ENCODE results near the gene BPIFA2.
"Not testable (repeated sequence)": the region's sequence is repeated elsewhere in the genome, so short reads cannot be mapped to it uniquely, and the experiment has no call there.

Gene BPIFA2, protein sequence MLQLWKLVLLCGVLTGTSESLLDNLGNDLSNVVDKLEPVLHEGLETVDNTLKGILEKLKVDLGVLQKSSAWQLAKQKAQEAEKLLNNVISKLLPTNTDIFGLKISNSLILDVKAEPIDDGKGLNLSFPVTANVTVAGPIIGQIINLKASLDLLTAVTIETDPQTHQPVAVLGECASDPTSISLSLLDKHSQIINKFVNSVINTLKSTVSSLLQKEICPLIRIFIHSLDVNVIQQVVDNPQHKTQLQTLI

DNA sequence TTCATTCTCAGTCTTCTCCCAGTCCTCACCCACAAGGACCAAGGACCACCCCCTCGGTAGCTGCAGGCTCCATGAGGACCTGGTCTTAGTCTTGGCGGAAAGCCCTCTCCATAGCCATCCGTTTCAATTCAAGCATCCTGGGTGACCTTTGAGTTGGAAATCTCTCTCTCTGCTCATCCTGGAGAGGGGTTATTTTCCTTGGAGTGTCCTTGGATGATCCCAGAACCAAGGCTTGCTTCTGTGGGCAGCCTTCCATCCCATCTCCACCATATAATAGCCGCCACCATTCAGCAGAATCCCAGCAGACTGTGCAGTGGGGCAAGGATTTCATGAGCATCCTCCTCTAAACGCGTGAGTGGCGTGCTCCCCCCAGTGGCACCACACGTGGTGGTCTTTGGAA, at the start of gene BPIFA2:
Gene BPIFA2 (plus strand): TSS at position 301 of the 400 bp plus-strand sequence. CDS start 987 bp downstream, outside the sequence.
- no peak for TF ChIP-seq CTCF (conservative IDR thresholded peaks at IDR 0.05)
- no peak for TF ChIP-seq ZFX (IDR thresholded peaks at IDR 0.05)
- H3K27ac ChIP-seq, result no peak within 1 kb of the TSS

GRCh38 chr20:33119725-33120720, 47.9 kb upstream of the BPIFA2 start:
- TF ChIP-seq CTCF (conservative IDR thresholded peaks at IDR 0.05) (no peak), ZFX (IDR thresholded peaks at IDR 0.05) (no peak)
- no peak overlapping the region for H3K27ac ChIP-seq

GRCh38 chr20:33120934-33121333, 47.0 kb upstream of the BPIFA2 start:
- no peak overlapping the region for H3K27ac ChIP-seq

DNA sequence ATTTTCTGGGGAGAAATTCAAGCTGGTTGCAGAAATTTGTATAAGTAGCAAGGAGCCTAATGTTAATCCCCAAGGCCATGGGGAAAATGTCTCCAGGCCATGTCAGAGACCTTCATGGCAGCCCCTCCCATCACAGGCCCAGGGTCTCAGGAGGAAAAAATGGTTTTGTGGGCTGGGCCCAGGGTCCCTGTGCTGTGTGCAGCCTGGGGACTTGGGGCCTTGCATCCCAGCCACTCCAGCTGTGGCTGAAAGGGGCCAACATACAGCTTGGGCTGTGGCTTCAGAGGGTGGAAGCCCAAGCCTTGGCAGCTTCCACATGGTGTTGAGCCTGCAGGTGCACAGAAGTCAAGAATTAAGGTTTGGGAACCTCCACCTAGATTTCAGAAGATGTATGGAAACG, 45.7 kb upstream of the BPIFA2 start:
- not testable (repeated sequence) for H3K27ac ChIP-seq

More at GRCh38 chr20:33120934-33121333, 47.0 kb upstream of the BPIFA2 start:
- no peak for TF ChIP-seq CTCF (conservative IDR thresholded peaks at IDR 0.05)
- TF ChIP-seq ZFX (IDR thresholded peaks at IDR 0.05), result no peak

DNA sequence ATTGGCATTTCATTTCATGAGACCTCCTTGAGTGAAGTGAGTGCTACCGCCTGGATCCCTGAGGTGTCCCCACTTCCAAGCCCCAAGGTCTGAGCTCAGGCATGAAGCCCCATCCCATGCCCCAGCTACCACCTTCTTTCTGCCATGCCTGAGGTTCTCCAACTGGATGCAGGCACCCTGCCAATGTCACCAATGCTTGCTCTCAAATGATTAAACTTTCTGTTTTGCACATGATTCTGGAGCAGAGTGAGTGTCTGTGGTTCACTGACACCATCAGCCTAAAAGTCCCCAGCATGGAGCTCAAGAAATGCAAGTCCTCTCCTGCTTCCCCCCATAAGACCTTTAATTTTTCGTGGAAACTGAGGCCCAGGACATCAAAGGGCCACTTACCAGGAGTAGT, 43.7 kb upstream of the BPIFA2 start:
- H3K27ac ChIP-seq, result no peak overlapping the region
- TF ChIP-seq ZFX (IDR thresholded peaks at IDR 0.05) (no peak), CTCF (conservative IDR thresholded peaks at IDR 0.05) (no peak)

DNA sequence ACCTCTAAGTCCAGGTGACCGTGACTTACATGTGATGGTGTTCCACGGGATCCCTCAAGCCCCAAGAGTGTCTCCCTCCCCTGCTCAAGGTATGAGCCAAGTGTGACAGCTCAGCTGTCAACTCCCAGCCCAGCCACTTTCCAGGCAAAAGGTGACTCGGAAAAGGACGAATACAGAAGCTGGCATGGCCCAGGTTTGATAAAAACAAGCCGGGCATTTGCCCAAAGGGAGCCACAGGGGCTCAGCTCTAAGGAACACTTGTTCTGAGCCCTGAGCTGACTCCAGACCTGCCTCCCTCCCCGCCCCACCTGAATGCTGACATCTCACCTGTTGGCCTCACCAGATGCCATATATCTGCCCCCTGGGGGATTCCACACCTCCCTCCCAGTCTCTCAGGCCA, 43.0 kb upstream of the BPIFA2 start:
- no peak overlapping the region for H3K27ac ChIP-seq
- no peak for TF ChIP-seq CTCF (conservative IDR thresholded peaks at IDR 0.05)
- TF ChIP-seq ZFX (IDR thresholded peaks at IDR 0.05), result no peak

GRCh38 chr20:33125983-33126382, 42.0 kb upstream of the BPIFA2 start:
- H3K27ac ChIP-seq, result no peak overlapping the region

More at GRCh38 chr20:33125983-33126382, 42.0 kb upstream of the BPIFA2 start:
- no peak for TF ChIP-seq ZFX (IDR thresholded peaks at IDR 0.05)
- no peak for TF ChIP-seq CTCF (conservative IDR thresholded peaks at IDR 0.05)

Measured in C4-2B (cell line).